Stimulated activated CD8-positive, alpha-beta memory T cell treated with anti-CD3 and anti-CD28 coated beads, Interleukin-7, amount 100 ng/mL, for 24 hours (primary cell): Measurements from ENCODE around the gene NRP1.
"Not testable (repeated sequence)": the region's sequence is repeated elsewhere in the genome, so short reads cannot be mapped to it uniquely, and the experiment has no call there.

Experiments
- DNase-seq: peaks from one replicate; pipeline ENCODE4 v3.0.0-alpha.2; 2020; ENCODE audit warnings: low read depth

The NRP1 gene

GRCh38 chr10:33150146-33150545 is 184.3 kb downstream of the NRP1 start:
- no peak for DNase-seq

GRCh38 chr10:33147013-33147310 is 187.5 kb downstream of the NRP1 start:
- DNase-seq, result no peak

GRCh38 chr10:33146189-33147012 is 188.1 kb downstream of the NRP1 start:
- no peak for DNase-seq

GRCh38 chr10:33145451-33146188 is 188.8 kb downstream of the NRP1 start:
- DNase-seq, result no peak

- DNase-seq, result no peak
Measured at GRCh38 chr10:33143160-33143728, 191.2 kb downstream of the NRP1 start.

- no peak for DNase-seq
Measured at GRCh38 chr10:33142295-33142694, 192.2 kb downstream of the NRP1 start.

GRCh38 chr10:33141251-33141650 is 193.2 kb downstream of the NRP1 start:
- no peak for DNase-seq

GRCh38 chr10:33139181-33139646 is 195.3 kb downstream of the NRP1 start:
- no peak for DNase-seq

- not testable (repeated sequence) for DNase-seq
Measured at GRCh38 chr10:33138686-33139085, 195.8 kb downstream of the NRP1 start.

- no peak for DNase-seq
Measured at GRCh38 chr10:33137356-33138005, 197.0 kb downstream of the NRP1 start.

- no peak for DNase-seq
Measured at GRCh38 chr10:33136781-33137180, 197.7 kb downstream of the NRP1 start.

- DNase-seq, result no peak
Measured at GRCh38 chr10:33136271-33136670, 198.2 kb downstream of the NRP1 start.

GRCh38 chr10:33134011-33134751 is 200.3 kb downstream of the NRP1 start:
- no peak for DNase-seq

GRCh38 chr10:33133557-33133956 is 200.9 kb downstream of the NRP1 start:
- no peak for DNase-seq

- DNase-seq, result no peak
Measured at GRCh38 chr10:33132626-33133025, 201.8 kb downstream of the NRP1 start.

- no peak for DNase-seq
Measured at GRCh38 chr10:33129996-33130386, 204.5 kb downstream of the NRP1 start.

- no peak for DNase-seq
Measured at GRCh38 chr10:33129141-33129995, 205.1 kb downstream of the NRP1 start.

GRCh38 chr10:33127622-33128021 is 206.8 kb downstream of the NRP1 start:
- DNase-seq, result no peak
